ENCODE results near the gene MYO16.

Gene MYO16

DNA sequence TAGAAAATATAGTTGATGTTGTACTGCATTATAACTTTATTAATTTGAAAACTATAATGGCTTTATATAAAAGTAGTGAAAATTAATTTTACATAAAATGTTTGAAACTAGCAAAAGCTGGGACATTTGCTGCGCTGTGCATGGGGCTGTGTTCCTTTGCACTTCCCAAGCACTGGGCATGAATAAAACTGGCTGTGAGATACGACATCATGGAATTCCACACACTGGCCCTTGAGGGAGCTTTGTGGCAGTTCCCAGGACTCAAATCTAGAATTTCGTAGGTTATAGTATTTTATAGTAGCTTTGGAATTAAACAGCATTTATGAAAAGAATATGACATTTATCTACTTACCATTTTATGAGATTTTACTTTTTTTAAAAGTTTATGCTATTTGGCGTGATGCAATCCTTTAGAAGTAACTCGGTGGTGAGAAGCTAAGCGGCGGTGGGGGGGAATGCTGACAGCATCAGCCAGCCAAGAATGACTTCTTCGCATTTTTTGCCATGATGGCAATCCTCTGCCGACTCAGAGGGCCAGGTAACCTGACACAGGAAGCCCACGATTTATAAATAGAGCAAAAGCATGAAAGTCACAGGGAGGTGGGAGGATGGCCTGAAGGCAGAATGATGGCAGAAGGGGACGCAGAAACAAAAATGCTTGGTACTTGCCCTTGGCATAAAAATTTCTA, 553.5 kb downstream of the MYO16 start:
- TF ChIP-seq, protein P1, sequence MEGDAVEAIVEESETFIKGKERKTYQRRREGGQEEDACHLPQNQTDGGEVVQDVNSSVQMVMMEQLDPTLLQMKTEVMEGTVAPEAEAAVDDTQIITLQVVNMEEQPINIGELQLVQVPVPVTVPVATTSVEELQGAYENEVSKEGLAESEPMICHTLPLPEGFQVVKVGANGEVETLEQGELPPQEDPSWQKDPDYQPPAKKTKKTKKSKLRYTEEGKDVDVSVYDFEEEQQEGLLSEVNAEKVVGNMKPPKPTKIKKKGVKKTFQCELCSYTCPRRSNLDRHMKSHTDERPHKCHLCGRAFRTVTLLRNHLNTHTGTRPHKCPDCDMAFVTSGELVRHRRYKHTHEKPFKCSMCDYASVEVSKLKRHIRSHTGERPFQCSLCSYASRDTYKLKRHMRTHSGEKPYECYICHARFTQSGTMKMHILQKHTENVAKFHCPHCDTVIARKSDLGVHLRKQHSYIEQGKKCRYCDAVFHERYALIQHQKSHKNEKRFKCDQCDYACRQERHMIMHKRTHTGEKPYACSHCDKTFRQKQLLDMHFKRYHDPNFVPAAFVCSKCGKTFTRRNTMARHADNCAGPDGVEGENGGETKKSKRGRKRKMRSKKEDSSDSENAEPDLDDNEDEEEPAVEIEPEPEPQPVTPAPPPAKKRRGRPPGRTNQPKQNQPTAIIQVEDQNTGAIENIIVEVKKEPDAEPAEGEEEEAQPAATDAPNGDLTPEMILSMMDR (IDR thresholded peaks at IDR 0.05) = no peak
- intact Hi-C loops (cut with DNase I; ENCODE audit: low total_unique reads) = no loop called here
- Histone ChIP-seq H3K4me3 (no peak overlapping the region), H3K27me3 (no peaks in the 10 kb centered on the region), H3K36me3 (no peaks in the 10 kb centered on the region), H3K27ac (no peak overlapping the region), H3K4me1 (peaks cover 0 to 13% (median 0%) of the 10 kb centered on the region in 4 donors), H3K9me3 (no peaks in the 10 kb centered on the region)
- no peak for DNase-seq

DNA sequence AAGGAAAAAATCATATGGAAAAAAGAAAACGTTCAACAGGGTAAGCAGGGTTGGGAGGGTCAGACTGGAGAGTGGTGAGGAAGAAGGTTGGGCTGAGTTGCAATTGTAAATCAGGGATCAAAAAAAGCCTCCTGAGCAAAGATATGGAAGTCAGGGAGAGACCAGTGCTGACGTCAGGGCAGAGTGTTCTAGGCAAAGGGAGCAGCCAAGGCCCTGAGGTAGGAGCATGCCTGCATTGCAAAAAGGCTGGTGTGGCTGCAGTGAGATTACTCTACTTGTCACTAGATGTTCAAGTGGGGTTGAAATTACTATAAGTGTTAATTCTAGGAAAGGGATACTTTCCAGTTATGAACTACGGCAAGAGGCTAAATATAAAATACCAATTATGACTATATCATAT, 562.0 kb downstream of the MYO16 start:
- Histone ChIP-seq H3K9me3 (no peaks in the 10 kb centered on the region), H3K4me3 (no peak overlapping the region), H3K27ac (no peak overlapping the region), H3K4me1 (peaks cover 0 to 5% (median 0%) of the 10 kb centered on the region in 4 donors), H3K27me3 (no peaks in the 10 kb centered on the region), H3K36me3 (no peaks in the 10 kb centered on the region)
- intact Hi-C loops (cut with DNase I; ENCODE audit: low total_unique reads) = no loop called here
- no peak for DNase-seq
- TF ChIP-seq, protein P1 (IDR thresholded peaks at IDR 0.05) = no peak

DNA sequence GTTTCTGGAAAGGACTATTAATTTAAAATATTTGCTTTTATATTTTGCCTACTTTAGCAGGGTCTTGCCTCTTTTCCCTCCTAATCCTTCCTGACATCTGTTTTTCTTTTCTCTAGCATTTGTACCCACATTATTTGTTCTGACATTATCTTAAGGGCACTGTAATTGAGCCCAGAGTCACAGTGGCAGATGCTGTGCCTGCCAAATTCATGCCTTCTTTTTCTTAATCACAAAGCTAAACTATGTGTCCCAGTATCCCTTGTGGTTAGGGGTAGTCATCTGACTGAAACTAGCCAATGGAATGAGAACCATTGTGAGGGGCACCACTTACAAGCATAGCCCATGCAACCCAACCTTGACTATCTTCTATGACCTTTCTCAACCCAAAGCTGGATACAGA, 562.9 kb downstream of the MYO16 start:
- TF ChIP-seq, protein P1 (IDR thresholded peaks at IDR 0.05) = no peak
- intact Hi-C loops (cut with DNase I; ENCODE audit: low total_unique reads) = no loop called here
- H3K4me3 ChIP-seq = no peak overlapping the region
- H3K27me3 ChIP-seq = no peaks in the 10 kb centered on the region
- peaks cover 0 to 5% (median 0%) of the 10 kb centered on the region in 4 donors for H3K4me1 ChIP-seq
- H3K36me3 ChIP-seq = no peaks in the 10 kb centered on the region
- H3K9me3 ChIP-seq = no peaks in the 10 kb centered on the region
- no peak for DNase-seq
- H3K27ac ChIP-seq = no peak overlapping the region

DNA sequence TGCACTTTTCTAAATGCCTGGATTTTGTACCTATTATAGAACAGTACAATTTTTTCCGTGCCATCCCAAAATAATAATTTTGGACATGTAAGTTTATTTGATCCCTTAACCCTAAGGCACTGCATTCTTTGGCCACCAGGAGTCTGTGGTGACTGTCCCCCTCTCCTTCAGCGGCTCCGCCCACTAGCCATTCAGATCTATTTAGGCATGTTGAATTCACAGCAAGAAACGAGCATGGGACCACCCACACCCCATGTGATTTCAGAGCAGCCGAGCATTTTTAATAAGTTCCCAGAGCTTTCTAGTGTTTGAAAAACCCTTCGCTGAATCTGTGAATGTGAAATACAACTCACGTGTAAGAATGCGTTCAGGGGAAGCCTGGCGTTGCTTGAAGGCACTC, 567.5 kb downstream of the MYO16 start:
- Histone ChIP-seq H3K36me3 (no peaks in the 10 kb centered on the region), H3K27me3 (no peaks in the 10 kb centered on the region), H3K9me3 (no peaks in the 10 kb centered on the region), H3K4me1 (peaks cover 0 to 11% (median 0%) of the 10 kb centered on the region in 4 donors), H3K4me3 (no peak overlapping the region), H3K27ac (no peak overlapping the region)
- no peak for DNase-seq
- intact Hi-C loops (cut with DNase I; ENCODE audit: low total_unique reads) = no loop called here
- TF ChIP-seq, protein P1 (IDR thresholded peaks at IDR 0.05) = no peak

DNA sequence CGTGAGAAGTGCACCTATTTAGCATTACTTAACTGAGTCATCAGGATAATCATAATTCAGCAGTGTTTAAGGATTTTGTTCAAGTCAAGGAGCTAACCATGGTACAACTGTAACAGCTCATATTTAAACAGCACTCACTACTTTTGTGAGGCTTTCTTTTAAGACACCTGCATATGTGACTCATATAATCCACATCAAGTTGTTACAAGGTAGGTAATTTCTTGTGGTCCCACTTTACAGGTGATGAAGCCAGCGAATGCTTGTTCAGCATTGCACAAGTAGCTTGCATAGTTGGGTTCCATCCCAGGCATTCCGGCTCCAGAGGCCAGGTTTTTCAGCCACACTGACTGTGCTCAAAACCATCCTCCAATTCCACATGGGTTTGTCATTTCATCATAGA, 569.2 kb downstream of the MYO16 start:
- Histone ChIP-seq H3K36me3 (no peaks in the 10 kb centered on the region), H3K4me1 (peaks cover 0 to 11% (median 0%) of the 10 kb centered on the region in 4 donors), H3K27me3 (no peaks in the 10 kb centered on the region), H3K4me3 (no peak overlapping the region), H3K27ac (no peak overlapping the region), H3K9me3 (no peaks in the 10 kb centered on the region)
- no peak for DNase-seq
- TF ChIP-seq, protein P1 (IDR thresholded peaks at IDR 0.05) = no peak
- intact Hi-C loops (cut with DNase I; ENCODE audit: low total_unique reads) = no loop called here
